Stimulated activated CD4-positive, alpha-beta T cell treated with anti-CD3 and anti-CD28 coated beads, Interleukin-12 subunit alpha, Interleukin-12 subunit beta, amount 100 ng/mL, for 48 hours (primary cell): ENCODE results near the gene NRP1.

ENCODE experiments used
- DNase-seq, 3 donors: peaks; one replicate each; pipeline ENCODE4 v3.0.0-alpha.2; 2020; ENCODE audit warnings: low read depth in 2 of 3, low spot score in 1 of 3

The NRP1 gene

GRCh38 chr10:33133557-33133956, 200.9 kb downstream of the NRP1 start:
- no peak for DNase-seq

- no peak for DNase-seq
Measured at GRCh38 chr10:33132626-33133025, 201.8 kb downstream of the NRP1 start.

DNA sequence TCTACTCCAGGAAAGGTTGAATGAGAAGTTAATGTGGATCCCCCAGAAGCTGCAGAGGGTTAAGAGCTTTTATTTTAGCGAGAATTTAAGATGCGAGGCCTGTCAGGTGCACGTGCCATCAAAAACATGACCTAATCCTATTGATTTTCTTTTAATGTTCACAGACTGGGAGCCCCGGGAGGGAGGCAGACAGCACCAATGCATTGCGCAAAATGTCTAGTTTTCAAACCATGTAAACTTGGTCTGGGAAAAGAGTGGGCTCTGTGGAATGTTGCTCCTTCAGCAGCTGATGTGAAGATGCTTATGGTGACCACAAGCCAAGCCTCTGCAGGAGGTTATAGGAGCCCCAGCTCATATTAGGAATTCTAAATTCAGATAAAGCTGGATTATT, 204.5 kb downstream of the NRP1 start:
- no peak for DNase-seq

- no peak for DNase-seq
Measured at GRCh38 chr10:33129141-33129995, 205.1 kb downstream of the NRP1 start.

- DNase-seq = no peak
Measured at GRCh38 chr10:33127622-33128021, 206.8 kb downstream of the NRP1 start.
